ENCODE results near the gene KCND3.

DNA sequence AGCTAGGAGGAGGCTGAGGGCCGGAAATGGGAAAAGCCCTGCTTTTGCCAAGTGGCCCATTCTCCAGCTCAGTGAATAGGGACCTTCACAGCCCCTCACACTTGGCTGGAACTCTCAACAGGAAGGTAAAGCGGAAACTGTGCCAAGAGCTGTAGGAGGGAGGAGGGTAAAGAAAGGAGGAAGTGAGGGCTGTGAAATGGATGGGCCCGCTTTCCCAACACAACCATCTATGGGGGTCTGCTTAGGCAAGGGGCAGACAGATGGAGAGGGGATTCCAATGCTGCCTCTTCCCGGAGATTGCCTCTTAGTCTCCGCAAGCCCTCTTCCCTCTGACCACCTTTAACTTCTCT is 255.5 kb downstream of the KCND3 start:
- TF ChIP-seq, protein P1, sequence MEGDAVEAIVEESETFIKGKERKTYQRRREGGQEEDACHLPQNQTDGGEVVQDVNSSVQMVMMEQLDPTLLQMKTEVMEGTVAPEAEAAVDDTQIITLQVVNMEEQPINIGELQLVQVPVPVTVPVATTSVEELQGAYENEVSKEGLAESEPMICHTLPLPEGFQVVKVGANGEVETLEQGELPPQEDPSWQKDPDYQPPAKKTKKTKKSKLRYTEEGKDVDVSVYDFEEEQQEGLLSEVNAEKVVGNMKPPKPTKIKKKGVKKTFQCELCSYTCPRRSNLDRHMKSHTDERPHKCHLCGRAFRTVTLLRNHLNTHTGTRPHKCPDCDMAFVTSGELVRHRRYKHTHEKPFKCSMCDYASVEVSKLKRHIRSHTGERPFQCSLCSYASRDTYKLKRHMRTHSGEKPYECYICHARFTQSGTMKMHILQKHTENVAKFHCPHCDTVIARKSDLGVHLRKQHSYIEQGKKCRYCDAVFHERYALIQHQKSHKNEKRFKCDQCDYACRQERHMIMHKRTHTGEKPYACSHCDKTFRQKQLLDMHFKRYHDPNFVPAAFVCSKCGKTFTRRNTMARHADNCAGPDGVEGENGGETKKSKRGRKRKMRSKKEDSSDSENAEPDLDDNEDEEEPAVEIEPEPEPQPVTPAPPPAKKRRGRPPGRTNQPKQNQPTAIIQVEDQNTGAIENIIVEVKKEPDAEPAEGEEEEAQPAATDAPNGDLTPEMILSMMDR (IDR thresholded peaks at IDR 0.05) = no peak
- no peak for TF ChIP-seq POLR2A (IDR thresholded peaks at IDR 0.05)
